Panc1 (cell line): ENCODE results near the gene CLEC18C. TPM values are rescaled to one million over a fixed set of nuclear protein-coding genes. Genes with fewer than 3 reads are reported as not detected.
"Not testable (repeated sequence)": the region's sequence is repeated elsewhere in the genome, so short reads cannot be mapped to it uniquely, and the experiment has no call there.

Experiments used
- ATAC-seq: fragments of 200-7000 bp; cut with Tn5 transposase; 2 replicates; pipeline ENCODE4 v1.9.1; 2020; ENCODE audit warnings: mild to moderate bottlenecking, moderate library complexity
- BruUV-seq: library from RNA; stranded (reverse); fragments of 400-500 nt; replicated peaks from 2 replicates; lab custom pipeline; 2021; lab: Mats Ljungman, UMichigan
- CTCF ChIA-PET: fragments of 300-600 bp; sonication (Branson Sonifier 250); formaldehyde crosslinking; loops from one replicate; lab custom pipeline; 2022; ENCODE audit warnings: antibody characterized with exemption; lab: Charles Lee
- POLR2A ChIA-PET: fragments of 300-600 bp; sonication (Branson Sonifier 250); formaldehyde crosslinking; loops from one replicate; lab custom pipeline; 2022; ENCODE audit warnings: antibody characterized with exemption; lab: Charles Lee
- DNase-seq: peaks from one replicate; pipeline ENCODE4 v3.0.0-alpha.2; 2010; ENCODE audit warnings: low read depth, low spot score
- H3K27ac ChIP-seq: 2 replicates; pipeline ENCODE4 v1.5.1; 2011; ENCODE audit warnings: mild to moderate bottlenecking, low read length, inconsistent platforms
- H3K27me3 ChIP-seq: fragments of 200-500 bp; sonication (Bioruptor generic); 2 replicates; pipeline ENCODE4 v1.6.0; 2014; ENCODE audit warnings: low read length, inconsistent platforms; ENCODE audit not compliant: control insufficient read depth, insufficient read depth
- H3K36me3 ChIP-seq: fragments of 200-500 bp; sonication (Bioruptor generic); 2 replicates; pipeline ENCODE4 v1.5.1; 2014; ENCODE audit warnings: inconsistent platforms, mild to moderate bottlenecking, low read length, moderate library complexity; ENCODE audit not compliant: control insufficient read depth, insufficient read depth
- H3K4me1 ChIP-seq: 2 replicates; pipeline ENCODE4 v1.5.1; 2011; ENCODE audit warnings: inconsistent platforms, mild to moderate bottlenecking, low read length, moderate library complexity; ENCODE audit not compliant: control insufficient read depth, insufficient read depth
- H3K4me3 ChIP-seq, 2 experiments: 2 replicates each; pipeline ENCODE4 v1.5.1; 2011 to 2012; ENCODE audit warnings: low read depth in 2 of 2, low read length in 2 of 2, mild to moderate bottlenecking in 2 of 2, inconsistent platforms in 1 of 2, moderate library complexity in 1 of 2
- H3K9me3 ChIP-seq: fragments of 200-500 bp; sonication (Bioruptor generic); 2 replicates; pipeline ENCODE4 v1.5.1; 2014; ENCODE audit warnings: low read depth, mild to moderate bottlenecking, inconsistent platforms, low read length, moderate library complexity; ENCODE audit not compliant: control insufficient read depth, insufficient read depth
- in situ Hi-C: cut with HindIII; loops from 2 replicates; pipeline ENCODE4 v1.10.0; 2016; ENCODE audit warnings: low sequenced_read_pairs, low pct_unique_long_range_greater_than_20kb
- intact Hi-C: fragments of 100-400 bp; cut with micrococcal nuclease; formaldehyde crosslinking; loops from one replicate; pipeline ENCODE4 v1.10.0; 2022; ENCODE audit not compliant: unreplicated experiment
- total RNA-seq: library from RNA; stranded (reverse); gene quantifications from one replicate; pipeline ENCODE4 v1.2.1, GENCODE V29; 2021; ENCODE audit not compliant: unreplicated experiment

CLEC18C gene
- total RNA-seq, 1 experiment from 2014 or later, result not detected

GRCh38 chr16:70223216-70223615 is 49.6 kb downstream of the CLEC18C start:
- CTCF ChIA-PET, intact Hi-C loops, in situ Hi-C loops, POLR2A ChIA-PET, H3K4me3 ChIP-seq, BruUV-seq, H3K27ac ChIP-seq, ATAC-seq, H3K27me3 ChIP-seq, H3K9me3 ChIP-seq, H3K4me1 ChIP-seq, H3K36me3 ChIP-seq, DNase-seq: not testable (repeated sequence)

GRCh38 chr16:70223971-70224513 is 50.5 kb downstream of the CLEC18C start:
- H3K4me1 ChIP-seq, DNase-seq, in situ Hi-C loops, H3K27ac ChIP-seq, POLR2A ChIA-PET, BruUV-seq, ATAC-seq, CTCF ChIA-PET, H3K36me3 ChIP-seq, H3K9me3 ChIP-seq, H3K4me3 ChIP-seq, H3K27me3 ChIP-seq, intact Hi-C loops: not testable (repeated sequence)

- intact Hi-C loops, H3K27ac ChIP-seq, H3K36me3 ChIP-seq, POLR2A ChIA-PET, in situ Hi-C loops, H3K27me3 ChIP-seq, CTCF ChIA-PET, ATAC-seq, H3K4me1 ChIP-seq, BruUV-seq, DNase-seq, H3K9me3 ChIP-seq, H3K4me3 ChIP-seq: not testable (repeated sequence)
Observed at GRCh38 chr16:70224645-70225044, 51.1 kb downstream of the CLEC18C start.

GRCh38 chr16:70225430-70225829 is 51.8 kb downstream of the CLEC18C start:
- DNase-seq, H3K27ac ChIP-seq, H3K36me3 ChIP-seq, H3K27me3 ChIP-seq, intact Hi-C loops, POLR2A ChIA-PET, H3K4me3 ChIP-seq, H3K9me3 ChIP-seq, H3K4me1 ChIP-seq, BruUV-seq, ATAC-seq, CTCF ChIA-PET, in situ Hi-C loops: not testable (repeated sequence)

- H3K36me3 ChIP-seq, ATAC-seq, H3K27me3 ChIP-seq, POLR2A ChIA-PET, H3K9me3 ChIP-seq, in situ Hi-C loops, DNase-seq, H3K27ac ChIP-seq, intact Hi-C loops, H3K4me1 ChIP-seq, CTCF ChIA-PET, H3K4me3 ChIP-seq: not testable (repeated sequence)
- BruUV-seq, result TSS peak; percentile 52
Observed at GRCh38 chr16:70226024-70226423, 52.4 kb downstream of the CLEC18C start.

GRCh38 chr16:70231831-70232230 is 58.2 kb downstream of the CLEC18C start:
- H3K36me3 ChIP-seq, DNase-seq, intact Hi-C loops, H3K9me3 ChIP-seq, H3K4me3 ChIP-seq, H3K4me1 ChIP-seq, BruUV-seq, POLR2A ChIA-PET, ATAC-seq, in situ Hi-C loops, CTCF ChIA-PET, H3K27ac ChIP-seq, H3K27me3 ChIP-seq: not testable (repeated sequence)
